ENCODE results near the gene CCDC174. TPM values are rescaled to one million over a fixed set of nuclear protein-coding genes. Genes with fewer than 3 reads are reported as not detected.

Gene CCDC174
- total and polyA plus RNA-seq, 7 donors: 10.8 to 21.3 (median 13.3) TPM

DNA sequence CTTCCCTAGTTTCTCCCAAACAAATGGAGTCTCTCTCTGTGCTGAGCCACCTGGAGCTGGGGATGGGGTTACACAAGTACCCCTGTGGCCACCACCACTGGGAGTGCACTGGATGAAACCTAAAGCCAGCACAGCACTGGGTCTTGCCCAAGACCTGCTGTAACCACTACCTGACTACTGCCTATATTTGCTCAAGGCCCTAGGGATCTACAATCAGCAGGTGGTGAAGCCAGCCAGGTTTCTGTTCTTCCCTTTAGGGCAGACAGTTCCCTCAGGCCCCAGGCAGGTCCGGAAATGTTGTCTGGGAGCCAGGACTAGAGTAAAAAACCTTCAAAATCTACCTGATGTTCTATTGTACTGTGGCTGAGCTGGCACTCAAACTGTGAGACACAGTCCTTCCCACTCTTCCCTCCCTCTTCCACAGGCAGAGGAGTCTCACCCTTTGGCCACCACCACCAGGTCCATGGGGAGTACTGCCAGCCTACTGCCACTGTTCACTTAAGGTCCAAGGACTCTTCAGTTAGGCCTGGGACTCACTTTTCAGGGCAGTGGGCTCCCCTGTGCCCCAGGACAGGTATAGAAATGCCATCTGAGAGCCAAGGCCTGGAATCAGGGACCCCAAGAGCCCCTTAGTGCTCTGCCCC is 47.2 kb downstream of the CCDC174 start:
- Histone ChIP-seq H3K4me1 (no peaks in the 10 kb centered on the region), H3K9me3 (no peaks in the 10 kb centered on the region), H3K36me3 (no peaks in the 10 kb centered on the region), H3K4me3 (no peak overlapping the region), H3K27ac (no peak overlapping the region), H3K27me3 (no peaks in the 10 kb centered on the region)
- DNase-seq: no peak
- intact Hi-C loops (cut with DNase I): no loop called here
- TF ChIP-seq, protein P1, sequence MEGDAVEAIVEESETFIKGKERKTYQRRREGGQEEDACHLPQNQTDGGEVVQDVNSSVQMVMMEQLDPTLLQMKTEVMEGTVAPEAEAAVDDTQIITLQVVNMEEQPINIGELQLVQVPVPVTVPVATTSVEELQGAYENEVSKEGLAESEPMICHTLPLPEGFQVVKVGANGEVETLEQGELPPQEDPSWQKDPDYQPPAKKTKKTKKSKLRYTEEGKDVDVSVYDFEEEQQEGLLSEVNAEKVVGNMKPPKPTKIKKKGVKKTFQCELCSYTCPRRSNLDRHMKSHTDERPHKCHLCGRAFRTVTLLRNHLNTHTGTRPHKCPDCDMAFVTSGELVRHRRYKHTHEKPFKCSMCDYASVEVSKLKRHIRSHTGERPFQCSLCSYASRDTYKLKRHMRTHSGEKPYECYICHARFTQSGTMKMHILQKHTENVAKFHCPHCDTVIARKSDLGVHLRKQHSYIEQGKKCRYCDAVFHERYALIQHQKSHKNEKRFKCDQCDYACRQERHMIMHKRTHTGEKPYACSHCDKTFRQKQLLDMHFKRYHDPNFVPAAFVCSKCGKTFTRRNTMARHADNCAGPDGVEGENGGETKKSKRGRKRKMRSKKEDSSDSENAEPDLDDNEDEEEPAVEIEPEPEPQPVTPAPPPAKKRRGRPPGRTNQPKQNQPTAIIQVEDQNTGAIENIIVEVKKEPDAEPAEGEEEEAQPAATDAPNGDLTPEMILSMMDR (IDR thresholded peaks at IDR 0.05): no peak
- no peak for TF ChIP-seq POLR2A (IDR thresholded peaks at IDR 0.05)
- no peak for TF ChIP-seq EP300 (IDR thresholded peaks at IDR 0.05)
- no peak for TF ChIP-seq POLR2AphosphoS5 (IDR thresholded peaks at IDR 0.05)
- WGBS, 2 donors: 93 to 94% methylated on average over 1 of the region's 1 CpG

DNA sequence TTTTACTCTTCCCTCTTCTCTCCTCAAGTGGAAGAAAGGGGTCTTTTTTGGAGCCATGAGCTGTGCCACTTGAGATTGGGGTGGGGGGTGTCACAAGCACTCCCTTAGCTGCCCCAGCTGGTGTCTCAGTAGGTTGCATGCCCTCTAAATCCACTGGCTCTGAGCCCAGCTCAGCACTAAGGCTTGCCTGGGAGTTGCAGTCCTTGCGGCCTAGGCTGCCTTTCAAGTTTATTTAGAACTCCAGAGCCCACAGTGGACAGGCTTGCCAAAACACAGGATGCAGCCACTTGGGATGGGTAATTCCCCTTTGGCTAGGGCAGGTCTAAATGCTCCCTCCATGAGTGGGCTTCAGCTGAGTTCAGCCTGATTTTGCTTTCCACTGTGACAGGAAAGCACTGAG is 48.1 kb downstream of the CCDC174 start:
- Histone ChIP-seq H3K4me3 (no peak overlapping the region), H3K4me1 (no peaks in the 10 kb centered on the region), H3K9me3 (no peaks in the 10 kb centered on the region), H3K27ac (no peak overlapping the region), H3K36me3 (no peaks in the 10 kb centered on the region), H3K27me3 (no peaks in the 10 kb centered on the region)
- DNase-seq: no peak
- TF ChIP-seq, protein P1 (IDR thresholded peaks at IDR 0.05): no peak
- no peak for TF ChIP-seq POLR2AphosphoS5 (IDR thresholded peaks at IDR 0.05)
- no peak for TF ChIP-seq EP300 (IDR thresholded peaks at IDR 0.05)
- no peak for TF ChIP-seq POLR2A (IDR thresholded peaks at IDR 0.05)
- intact Hi-C loops (cut with DNase I): no loop called here
- WGBS, 2 donors: 77% methylated on average over 1 of the region's 1 CpG

DNA sequence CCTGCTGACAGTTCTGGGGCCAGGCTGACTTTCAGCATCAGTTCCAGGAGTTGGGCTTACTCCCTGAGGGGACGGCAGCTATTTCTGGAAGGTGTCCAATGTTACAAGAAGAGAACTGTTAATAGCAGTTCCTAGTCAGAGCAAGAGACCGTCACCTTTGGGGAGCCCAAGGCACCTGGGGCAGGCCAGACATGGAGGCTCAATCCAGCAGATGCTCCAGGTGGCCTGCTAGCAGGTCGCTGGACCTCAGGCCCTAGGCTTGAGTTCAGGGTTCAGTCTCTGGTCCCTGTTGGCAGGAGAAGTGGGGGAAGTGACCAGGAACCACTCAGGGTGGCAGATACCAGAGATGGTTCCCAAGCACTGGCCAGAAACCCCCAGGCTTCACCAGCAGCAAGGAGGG is 49.3 kb downstream of the CCDC174 start:
- Histone ChIP-seq H3K27ac (no peak overlapping the region), H3K4me3 (no peak overlapping the region), H3K36me3 (no peaks in the 10 kb centered on the region), H3K4me1 (no peaks in the 10 kb centered on the region), H3K9me3 (no peaks in the 10 kb centered on the region), H3K27me3 (no peaks in the 10 kb centered on the region)
- no peak for DNase-seq
- intact Hi-C loops (cut with DNase I): no loop called here
- TF ChIP-seq POLR2A (IDR thresholded peaks at IDR 0.05) (no peak), POLR2AphosphoS5 (IDR thresholded peaks at IDR 0.05) (no peak), EP300 (IDR thresholded peaks at IDR 0.05) (no peak)
- TF ChIP-seq, protein P1 (IDR thresholded peaks at IDR 0.05): no peak
- 80 to 84% methylated on average over 3 of the region's 3 CpGs for WGBS, 2 donors

DNA sequence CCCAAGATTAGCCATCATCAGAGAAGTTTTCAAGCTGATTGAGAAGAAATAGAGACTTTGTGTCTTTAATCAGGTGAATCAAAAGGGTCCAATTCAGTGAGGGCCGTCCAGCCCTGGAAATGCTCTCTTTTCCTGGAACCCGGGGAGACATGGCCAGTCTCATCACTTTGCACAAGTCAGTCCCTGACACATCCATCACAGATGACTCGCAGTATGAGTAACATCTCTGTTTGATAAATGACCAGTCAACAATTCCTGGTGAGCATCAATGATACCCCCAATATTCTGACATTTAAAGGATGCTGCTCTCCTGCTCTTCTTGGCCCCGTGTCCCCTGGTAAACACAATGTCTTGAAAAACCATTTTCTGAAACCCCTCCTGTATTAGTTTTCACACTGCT is 50.1 kb downstream of the CCDC174 start:
- Histone ChIP-seq H3K4me1 (no peaks in the 10 kb centered on the region), H3K9me3 (no peaks in the 10 kb centered on the region), H3K36me3 (no peaks in the 10 kb centered on the region), H3K27me3 (no peaks in the 10 kb centered on the region), H3K4me3 (no peak overlapping the region), H3K27ac (no peak overlapping the region)
- TF ChIP-seq, protein P1 (IDR thresholded peaks at IDR 0.05): no peak
- TF ChIP-seq EP300 (IDR thresholded peaks at IDR 0.05): no peak
- no peak for TF ChIP-seq POLR2AphosphoS5 (IDR thresholded peaks at IDR 0.05)
- TF ChIP-seq POLR2A (IDR thresholded peaks at IDR 0.05): no peak
- no peak for DNase-seq
- intact Hi-C loops (cut with DNase I): no loop called here
- WGBS, 2 donors: 91 to 93% methylated on average over 4 of the region's 4 CpGs
